ENCODE results near the gene TTC32.

Gene TTC32

GRCh38 chr2:19861813-19862212 lies 40.0 kb downstream of the TTC32 start:
- TF ChIP-seq CTCF (IDR thresholded peaks at IDR 0.05; ENCODE audit: low read depth, low read length), result no peak
- peak; percentile 15 to 54 for DNase-seq (ENCODE audit: low read depth in 2 of 2)
- H3K4me3 ChIP-seq (replicated peaks in 1 of 2; ENCODE audit: low read depth in 2 of 2, low read length in 2 of 2), result no peak overlapping the region

GRCh38 chr2:19860022-19860421 lies 41.8 kb downstream of the TTC32 start:
- H3K4me3 ChIP-seq (replicated peaks in 1 of 2; ENCODE audit: low read depth in 2 of 2, low read length in 2 of 2), result no peak overlapping the region
- no peak for TF ChIP-seq CTCF (IDR thresholded peaks at IDR 0.05; ENCODE audit: low read depth, low read length)
- peak in 1 of 2 donors; percentile 6 for DNase-seq (ENCODE audit: low read depth in 2 of 2)

GRCh38 chr2:19859565-19859964 lies 42.2 kb downstream of the TTC32 start:
- H3K4me3 ChIP-seq (replicated peaks in 1 of 2; ENCODE audit: low read depth in 2 of 2, low read length in 2 of 2), result no peak overlapping the region
- TF ChIP-seq CTCF (IDR thresholded peaks at IDR 0.05; ENCODE audit: low read depth, low read length), result no peak
- DNase-seq (ENCODE audit: low read depth in 2 of 2), result no peak

- no peak for TF ChIP-seq CTCF (IDR thresholded peaks at IDR 0.05; ENCODE audit: low read depth, low read length)
- H3K4me3 ChIP-seq (replicated peaks in 1 of 2; ENCODE audit: low read depth in 2 of 2, low read length in 2 of 2), result no peak overlapping the region
- no peak for DNase-seq (ENCODE audit: low read depth in 2 of 2)
Measured at GRCh38 chr2:19857806-19858205, 44.0 kb downstream of the TTC32 start.

- TF ChIP-seq CTCF (IDR thresholded peaks at IDR 0.05; ENCODE audit: low read depth, low read length), result no peak
- no peak for DNase-seq (ENCODE audit: low read depth in 2 of 2)
- no peak overlapping the region for H3K4me3 ChIP-seq (replicated peaks in 1 of 2; ENCODE audit: low read depth in 2 of 2, low read length in 2 of 2)
Measured at GRCh38 chr2:19857100-19857499, 44.7 kb downstream of the TTC32 start.

- no peak for DNase-seq (ENCODE audit: low read depth in 2 of 2)
Measured at GRCh38 chr2:19855542-19856431, 46.0 kb downstream of the TTC32 start.

More at GRCh38 chr2:19855542-19856431, 46.0 kb downstream of the TTC32 start:
- no peak overlapping the region for H3K4me3 ChIP-seq (replicated peaks in 1 of 2; ENCODE audit: low read depth in 2 of 2, low read length in 2 of 2)
- no peak for TF ChIP-seq CTCF (IDR thresholded peaks at IDR 0.05; ENCODE audit: low read depth, low read length)
